Fibroblast of pulmonary artery (primary cell): Measurements from ENCODE around the gene MARS1.

ENCODE experiments used
- DNase-seq: peaks from one replicate; pipeline ENCODE4 v3.0.0-alpha.2; 2010; ENCODE audit warnings: low read depth
- H3K4me3 ChIP-seq: replicated peaks from 2 replicates; pipeline ENCODE4 v1.5.1; 2011; ENCODE audit warnings: low read depth, mild to moderate bottlenecking, control low read depth, low read length, moderate library complexity
- CTCF ChIP-seq: IDR thresholded peaks from 2 replicates; pipeline ENCODE4 v1.5.1; 2011; ENCODE audit warnings: mild to moderate bottlenecking, control low read depth, low read length, inconsistent platforms; ENCODE audit errors: missing control alignments

Gene MARS1

GRCh38 chr12:57520053-57520818 is 32.4 kb downstream of the MARS1 start, which contains the start of gene DDIT3:
Gene DDIT3, minus strand, starts transcription at chr12:57520514. Its CDS starts 3,108 bp downstream, at chr12:57517406.
- H3K4me3 ChIP-seq: peak within 1 kb of the TSS; percentile 87
- DNase-seq: peak; percentile 99
- TF ChIP-seq CTCF: no peak

GRCh38 chr12:57521525-57522010 is 33.7 kb downstream of the MARS1 start:
- DNase-seq: no peak
- TF ChIP-seq CTCF: no peak
- H3K4me3 ChIP-seq: no peak overlapping the region

- no peak for TF ChIP-seq CTCF
- H3K4me3 ChIP-seq: peak within 1 kb of the TSS; percentile 92
- DNase-seq: peak; percentile 93
Observed at GRCh38 chr12:57522011-57522886, 34.4 kb downstream of the MARS1 start, which contains the start of gene MBD6. Gene MBD6, plus strand, starts transcription at chr12:57522824. Its CDS starts 1,480 bp downstream, at chr12:57524304.

- peak overlapping the region; percentile 92 for H3K4me3 ChIP-seq
- peak; percentile 68 for DNase-seq
- TF ChIP-seq CTCF: no peak
Observed at GRCh38 chr12:57522887-57523705, 35.2 kb downstream of the MARS1 start.

- no peak for DNase-seq
- TF ChIP-seq CTCF: no peak
- peak overlapping the region; percentile 92 for H3K4me3 ChIP-seq
Observed at GRCh38 chr12:57523706-57524614, 36.1 kb downstream of the MARS1 start.
